Measurements from ENCODE around the gene INHA.
A peak's percentile ranks its signal among the peaks of the same experiment; 100 is the strongest.

INHA gene

GRCh38 chr2:219572237-219573001, at the start of gene INHA:
TSS of gene INHA (plus strand) at chr2:219572310. CDS start at chr2:219572375, 65 bp downstream.
- ATAC-seq (ENCODE audit: low read depth) = no peak
- Mint-ChIP-seq H3K4me3 (peak within 1 kb of the TSS; percentile 44), H3K4me1 (peaks cover 4% of the 10 kb centered on the region), H3K27me3 (peaks cover 27% of the 10 kb centered on the region), H3K27ac (no peak within 1 kb of the TSS), H3K9me3 (no peaks in the 10 kb centered on the region), H3K36me3 (no peaks in the 10 kb centered on the region)
- DNase-seq (ENCODE audit: low spot score in 2 of 2) = no peak

- Mint-ChIP-seq H3K4me1 (peaks cover 11% of the 10 kb centered on the region), H3K36me3 (no peaks in the 10 kb centered on the region), H3K9me3 (no peaks in the 10 kb centered on the region), H3K4me3 (no peak overlapping the region), H3K27ac (no peak overlapping the region), H3K27me3 (peaks cover 45% of the 10 kb centered on the region)
- ATAC-seq (ENCODE audit: low read depth) (peak; percentile 64), DNase-seq (ENCODE audit: low spot score in 2 of 2) (no peak)
Observed at GRCh38 chr2:219523031-219523671, 49.0 kb upstream of the INHA start.

- H3K4me3 Mint-ChIP-seq = no peak overlapping the region
- H3K4me1 Mint-ChIP-seq = peaks cover 11% of the 10 kb centered on the region
- no peaks in the 10 kb centered on the region for H3K36me3 Mint-ChIP-seq
- DNase-seq (ENCODE audit: low spot score in 2 of 2) (no peak), ATAC-seq (ENCODE audit: low read depth) (no peak)
- H3K9me3 Mint-ChIP-seq = no peaks in the 10 kb centered on the region
- H3K27ac Mint-ChIP-seq = no peak overlapping the region
- H3K27me3 Mint-ChIP-seq = peaks cover 46% of the 10 kb centered on the region
Observed at GRCh38 chr2:219524817-219525216, 47.3 kb upstream of the INHA start.

- DNase-seq (ENCODE audit: low spot score in 2 of 2) (no peak), ATAC-seq (ENCODE audit: low read depth) (no peak)
- Mint-ChIP-seq H3K9me3 (no peaks in the 10 kb centered on the region), H3K27me3 (peaks cover 46% of the 10 kb centered on the region), H3K27ac (no peak overlapping the region), H3K4me3 (no peak overlapping the region), H3K4me1 (peaks cover 16% of the 10 kb centered on the region), H3K36me3 (no peaks in the 10 kb centered on the region)
Observed at GRCh38 chr2:219525533-219526232, 46.4 kb upstream of the INHA start.

GRCh38 chr2:219526320-219527075, 45.6 kb upstream of the INHA start:
- Mint-ChIP-seq H3K4me3 (no peak overlapping the region), H3K27ac (no peak overlapping the region), H3K9me3 (no peaks in the 10 kb centered on the region), H3K27me3 (peaks cover 49% of the 10 kb centered on the region), H3K36me3 (no peaks in the 10 kb centered on the region), H3K4me1 (peaks cover 14% of the 10 kb centered on the region)
- ATAC-seq (ENCODE audit: low read depth) (no peak), DNase-seq (ENCODE audit: low spot score in 2 of 2) (no peak)

- Mint-ChIP-seq H3K27me3 (peaks cover 46% of the 10 kb centered on the region), H3K36me3 (no peaks in the 10 kb centered on the region), H3K4me3 (no peak overlapping the region), H3K4me1 (peaks cover 9% of the 10 kb centered on the region), H3K27ac (no peak overlapping the region), H3K9me3 (no peaks in the 10 kb centered on the region)
- DNase-seq (ENCODE audit: low spot score in 2 of 2) = no peak
- no peak for ATAC-seq (ENCODE audit: low read depth)
Observed at GRCh38 chr2:219527076-219527394, 45.1 kb upstream of the INHA start.

GRCh38 chr2:219527472-219527871, 44.6 kb upstream of the INHA start:
- H3K36me3 Mint-ChIP-seq = no peaks in the 10 kb centered on the region
- DNase-seq (ENCODE audit: low spot score in 2 of 2) = no peak
- peaks cover 47% of the 10 kb centered on the region for H3K27me3 Mint-ChIP-seq
- no peaks in the 10 kb centered on the region for H3K9me3 Mint-ChIP-seq
- no peak overlapping the region for H3K27ac Mint-ChIP-seq
- peaks cover 8% of the 10 kb centered on the region for H3K4me1 Mint-ChIP-seq
- no peak for ATAC-seq (ENCODE audit: low read depth)
- H3K4me3 Mint-ChIP-seq = no peak overlapping the region

GRCh38 chr2:219530048-219530963, 41.8 kb upstream of the INHA start:
- H3K4me1 Mint-ChIP-seq = peaks cover 6% of the 10 kb centered on the region
- peak; percentile 83 to 86 for DNase-seq (ENCODE audit: low spot score in 2 of 2)
- H3K4me3 Mint-ChIP-seq = no peak overlapping the region
- no peak overlapping the region for H3K27ac Mint-ChIP-seq
- no peaks in the 10 kb centered on the region for H3K36me3 Mint-ChIP-seq
- peaks cover 50% of the 10 kb centered on the region for H3K27me3 Mint-ChIP-seq
- H3K9me3 Mint-ChIP-seq = no peaks in the 10 kb centered on the region
- peak; percentile 90 for ATAC-seq (ENCODE audit: low read depth)

GRCh38 chr2:219531639-219532377, 40.3 kb upstream of the INHA start:
- H3K27me3 Mint-ChIP-seq = peaks cover 51% of the 10 kb centered on the region
- no peak for ATAC-seq (ENCODE audit: low read depth)
- H3K4me3 Mint-ChIP-seq = no peak overlapping the region
- no peaks in the 10 kb centered on the region for H3K9me3 Mint-ChIP-seq
- H3K27ac Mint-ChIP-seq = no peak overlapping the region
- peaks cover 8% of the 10 kb centered on the region for H3K4me1 Mint-ChIP-seq
- DNase-seq (ENCODE audit: low spot score in 2 of 2) = no peak
- no peaks in the 10 kb centered on the region for H3K36me3 Mint-ChIP-seq

- Mint-ChIP-seq H3K27ac (no peak overlapping the region), H3K4me1 (peaks cover 8% of the 10 kb centered on the region), H3K36me3 (no peaks in the 10 kb centered on the region), H3K4me3 (no peak overlapping the region), H3K27me3 (peaks cover 48% of the 10 kb centered on the region), H3K9me3 (no peaks in the 10 kb centered on the region)
- DNase-seq (ENCODE audit: low spot score in 2 of 2) (no peak), ATAC-seq (ENCODE audit: low read depth) (no peak)
Observed at GRCh38 chr2:219532378-219532649, 39.8 kb upstream of the INHA start.

- Mint-ChIP-seq H3K9me3 (no peaks in the 10 kb centered on the region), H3K4me3 (no peak overlapping the region), H3K27me3 (peaks cover 49% of the 10 kb centered on the region), H3K27ac (no peak overlapping the region), H3K4me1 (peaks cover 8% of the 10 kb centered on the region), H3K36me3 (no peaks in the 10 kb centered on the region)
- no peak for DNase-seq (ENCODE audit: low spot score in 2 of 2)
- ATAC-seq (ENCODE audit: low read depth) = no peak
Observed at GRCh38 chr2:219533930-219534661, 38.0 kb upstream of the INHA start.

GRCh38 chr2:219536425-219536824, 35.7 kb upstream of the INHA start:
- no peak overlapping the region for H3K4me3 Mint-ChIP-seq

More at GRCh38 chr2:219536425-219536824, 35.7 kb upstream of the INHA start:
- Mint-ChIP-seq H3K27me3 (peaks cover 35% of the 10 kb centered on the region), H3K36me3 (no peaks in the 10 kb centered on the region), H3K27ac (no peak overlapping the region), H3K4me1 (peaks cover 3% of the 10 kb centered on the region), H3K9me3 (no peaks in the 10 kb centered on the region)
- DNase-seq (ENCODE audit: low spot score in 2 of 2) (no peak), ATAC-seq (ENCODE audit: low read depth) (no peak)

Measured in memory B cell (primary cell).